GM13976 (cell line): ENCODE measurements around the gene C20orf173.
"Not testable (repeated sequence)": the region's sequence is repeated elsewhere in the genome, so short reads cannot be mapped to it uniquely, and the experiment has no call there.

Experiments
- DNase-seq: peaks from one replicate; pipeline ENCODE4 v3.0.0; 2012; ENCODE audit warnings: low spot score
- CTCF ChIP-seq: IDR thresholded peaks from 2 replicates; pipeline ENCODE4 v1.5.1; 2012; ENCODE audit warnings: borderline replicate concordance, mild to moderate bottlenecking; ENCODE audit not compliant: insufficient read depth; ENCODE audit errors: extremely low read depth, missing control alignments, control extremely low read depth
- in situ Hi-C: fragments of 300-500 bp; cut with MboI; formaldehyde crosslinking; loops from one replicate; pipeline ENCODE4 v1.12.0; 2022; ENCODE audit warnings: low sequenced_read_pairs, mixed read lengths, inconsistent platforms; ENCODE audit not compliant: unreplicated experiment

C20orf173 gene

DNA sequence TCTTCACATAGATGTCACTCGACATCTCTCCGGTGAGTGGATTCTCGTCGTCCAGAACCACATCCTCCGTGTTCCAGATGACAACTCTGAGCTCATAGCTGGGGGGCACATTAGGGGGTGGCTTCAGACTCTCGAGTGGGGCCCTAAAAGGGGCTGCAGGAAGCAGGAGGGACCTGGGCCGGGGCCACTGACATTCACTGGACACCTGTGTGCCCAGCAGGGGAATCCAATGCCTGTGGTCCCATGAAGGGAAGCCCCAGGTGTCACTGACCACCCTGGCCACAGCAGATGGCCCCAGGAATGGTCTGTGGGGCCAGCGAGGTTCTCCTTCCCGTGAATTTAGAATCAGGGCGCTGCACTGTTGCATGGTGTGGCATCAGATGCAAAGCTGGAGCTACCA lies 31.1 kb upstream of the C20orf173 start:
- in situ Hi-C loops: no loop called here
- DNase-seq: no peak
- no peak for TF ChIP-seq CTCF

GRCh38 chr20:35560105-35560511 lies 30.7 kb upstream of the C20orf173 start:
- no peak for TF ChIP-seq CTCF
- in situ Hi-C loops: no loop called here

GRCh38 chr20:35559042-35559693 lies 29.7 kb upstream of the C20orf173 start:
- DNase-seq: no peak
- in situ Hi-C loops: no loop called here

More at GRCh38 chr20:35560105-35560511, 30.7 kb upstream of the C20orf173 start:
- DNase-seq: no peak

GRCh38 chr20:35558451-35558850 lies 29.0 kb upstream of the C20orf173 start:
- in situ Hi-C loops: no loop called here

More at GRCh38 chr20:35559042-35559693, 29.7 kb upstream of the C20orf173 start:
- TF ChIP-seq CTCF: no peak

GRCh38 chr20:35556871-35557270 lies 27.4 kb upstream of the C20orf173 start:
- no peak for DNase-seq
- in situ Hi-C loops: no loop called here
- TF ChIP-seq CTCF: no peak

More at GRCh38 chr20:35558451-35558850, 29.0 kb upstream of the C20orf173 start:
- no peak for TF ChIP-seq CTCF
- no peak for DNase-seq

DNA sequence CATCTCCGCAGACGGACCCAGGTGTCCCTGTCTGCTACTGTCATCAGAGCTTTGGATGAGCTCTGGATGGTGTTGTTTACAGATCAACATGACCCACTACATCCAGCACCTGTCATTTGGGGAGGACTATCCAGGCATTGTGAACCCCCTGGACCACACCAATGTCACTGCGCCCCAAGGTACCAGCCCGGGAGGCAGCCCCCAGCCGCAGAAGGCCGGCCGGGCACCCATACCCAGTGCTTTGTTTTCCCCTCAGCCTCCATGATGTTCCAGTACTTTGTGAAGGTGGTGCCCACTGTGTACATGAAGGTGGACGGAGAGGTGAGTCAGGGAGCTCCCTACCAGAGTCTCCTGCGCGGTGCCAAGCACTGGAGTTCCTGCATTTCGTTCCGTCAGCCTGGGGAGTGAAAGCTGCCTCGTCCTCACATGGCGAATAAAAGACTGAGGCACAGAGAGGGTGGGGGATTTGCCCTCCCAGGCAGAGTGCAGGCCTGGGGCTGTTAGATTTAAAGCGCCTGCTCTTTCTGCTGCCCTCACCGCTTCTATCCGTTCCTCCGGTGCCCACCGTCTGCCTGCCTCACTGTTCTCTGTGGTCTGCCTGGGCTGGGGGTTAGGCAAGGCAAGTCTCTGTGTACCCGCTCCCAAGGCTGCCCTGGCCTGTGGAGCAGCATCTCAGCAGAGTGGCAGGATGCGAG lies 26.6 kb upstream of the C20orf173 start:
- no peak for TF ChIP-seq CTCF
- in situ Hi-C loops: no loop called here
- no peak for DNase-seq

GRCh38 chr20:35555461-35555860 lies 26.0 kb upstream of the C20orf173 start:
- in situ Hi-C loops, DNase-seq: not testable (repeated sequence)
